K562 (cell line): Measurements from ENCODE around the gene DOCK8. TPM values are rescaled to one million over a fixed set of nuclear protein-coding genes. Genes with fewer than 3 reads are reported as not detected.

Source experiments
- CHD2 ChIP-seq: IDR thresholded peaks from 2 replicates; pipeline ENCODE4 v1.6.1; 2011; ENCODE audit warnings: low read depth, low read length
- ELF1 ChIP-seq: fragments of 200-800 bp; sonication (Bioruptor generic); IDR thresholded peaks from 2 replicates; pipeline ENCODE4 v1.6.1; 2016; ENCODE audit warnings: missing genetic modification characterization, missing compliant biosample characterization
- HDGF ChIP-seq: fragments of 450-650 bp; IDR thresholded peaks from 2 replicates; pipeline ENCODE4 v1.6.1; 2016
- HES1 ChIP-seq: fragments of 450-650 bp; IDR thresholded peaks from 2 replicates; pipeline ENCODE4 v1.6.1; 2016; ENCODE audit warnings: low read depth, mild to moderate bottlenecking, moderate library complexity
- MEF2D ChIP-seq: conservative IDR thresholded peaks from 2 replicates; pipeline ENCODE4 v1.6.1; 2016; ENCODE audit warnings: low read depth, missing genetic modification characterization, missing compliant biosample characterization
- NFIC ChIP-seq: fragments of 450-650 bp; IDR thresholded peaks from 2 replicates; pipeline ENCODE4 v1.6.1; 2017; ENCODE audit warnings: mild to moderate bottlenecking, inconsistent platforms
- PURB ChIP-seq: sonication (generic); formaldehyde crosslinking; IDR thresholded peaks from 2 replicates; pipeline ENCODE4 v1.9.0; 2021; ENCODE audit warnings: low read depth, mild to moderate bottlenecking, missing genetic modification reagents
- TAL1 ChIP-seq: fragments of 450-650 bp; IDR thresholded peaks from 2 replicates; pipeline ENCODE4 v1.6.1; 2016; ENCODE audit warnings: mild to moderate bottlenecking
- TCF3 ChIP-seq: sonication (generic); formaldehyde crosslinking; IDR thresholded peaks from 2 replicates; pipeline ENCODE4 v1.4.0; 2020; ENCODE audit warnings: mild to moderate bottlenecking, missing genetic modification reagents
- THRA ChIP-seq: fragments of 450-650 bp; IDR thresholded peaks from 2 replicates; pipeline ENCODE4 v1.6.1; 2017; ENCODE audit warnings: mild to moderate bottlenecking, moderate library complexity
- polyA plus RNA-seq, 8 experiments: library from polyadenylated mRNA; depleted of rRNA in 4 of 8; stranded (reverse) in 5 of 8; unstranded in 3 of 8; fragments of >200 nt; fragmentation: Nextera tagmentation in 2 of 8; fragmentation: Illumina TruSeq in 1 of 8; extraction: Ambion mirVana in 2 of 8; extraction: Trizol in 1 of 8; gene quantifications; 2 replicates each; pipeline versions ENCODE4 v1.2.1 to v1.2.3, GENCODE V29; 2011 to 2014; ENCODE audit warnings: inconsistent platforms in 1 of 8, missing spikeins in 1 of 8
- total RNA-seq, 7 experiments: library from RNA; depleted of rRNA in 6 of 7; stranded (reverse); fragments of >200 nt in 6 of 7; fragmentation: Illumina TruSeq in 2 of 7; extraction: Trizol in 2 of 7; gene quantifications; 2 replicates each; pipeline versions ENCODE4 v1.2.1 to v1.2.3, GENCODE V29; 2011 to 2021; ENCODE audit warnings: low replicate concordance in 1 of 7

Gene DOCK8
- total and polyA plus RNA-seq, 9 of the 15 experiments (the other 6 are each of a cell fraction or from before 2014, with no cell fraction given), result 14.4 to 53.8 (median 25.1) TPM

DNA sequence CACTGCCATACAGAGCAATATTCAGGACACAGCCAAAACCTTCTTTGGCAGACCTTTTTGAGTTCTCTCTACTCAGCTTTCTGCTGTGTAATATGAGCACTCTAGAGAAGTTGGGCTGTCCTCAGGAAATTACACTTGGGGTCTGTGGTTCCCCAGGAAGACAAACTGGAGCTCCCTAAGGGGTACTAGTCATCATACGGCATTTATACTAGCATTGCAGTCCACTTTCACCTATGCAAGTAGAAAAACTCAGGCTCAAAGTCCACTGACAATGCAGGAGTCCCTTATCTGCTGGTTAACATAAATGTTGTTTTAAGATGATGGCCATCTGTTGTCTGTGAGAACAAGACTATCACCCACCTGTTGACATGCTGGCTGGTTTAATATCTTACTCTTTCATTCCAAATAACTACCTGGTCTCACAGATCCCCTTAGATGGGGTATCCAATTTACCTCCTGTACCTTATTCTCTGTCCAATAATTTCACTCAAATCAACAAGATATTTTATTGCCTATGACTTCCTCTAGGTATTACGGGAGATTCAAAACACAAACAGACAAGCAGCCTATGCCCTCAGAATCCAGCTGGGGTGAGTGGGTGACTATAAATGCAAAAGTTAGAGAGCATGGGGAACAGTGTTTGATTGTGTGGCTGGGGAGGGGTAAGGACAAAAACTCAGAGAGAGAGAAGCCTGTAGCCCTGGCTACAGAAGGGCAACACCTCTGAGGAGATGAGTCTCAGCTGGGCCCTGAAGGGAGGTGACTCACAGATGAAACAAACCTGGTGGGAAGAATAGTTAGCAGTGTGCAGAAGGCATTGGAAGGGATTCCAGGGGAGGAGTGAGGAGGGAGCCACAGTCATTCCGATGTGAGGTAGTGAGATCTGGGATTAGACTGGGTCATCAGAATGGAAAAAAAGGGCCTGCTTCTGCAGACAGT, 10.2 kb downstream of the DOCK8 start (continued):
- no peak for TF ChIP-seq THRA
- no peak; the same call in 1 of the 2 replicates for TF ChIP-seq TCF3
- no peak for TF ChIP-seq HES1
- no peak for TF ChIP-seq PURB (CRISPR knock-in tag)
- no peak for TF ChIP-seq CHD2
- TF ChIP-seq TAL1, result 0 out of 2 replicates have a peak, but pooled peaks have one; percentile 25
- TF ChIP-seq MEF2D (tag), result no peak
- TF ChIP-seq NFIC, result no peak
- 0 out of 2 replicates have a peak, but pooled peaks have one; percentile 24 for TF ChIP-seq HDGF
- TF ChIP-seq ELF1, result no peak
